GM12878 (cell line): ENCODE measurements around the gene NFE2.

Experiments used
- CBFB ChIP-seq: IDR thresholded peaks from 2 replicates; pipeline ENCODE4 v1.6.1; 2016; ENCODE audit warnings: antibody characterized with exemption, low read depth
- CBX3 ChIP-seq: fragments of 200-600 bp; sonication (generic); IDR thresholded peaks from 2 replicates; pipeline ENCODE4 v1.6.1; 2016; ENCODE audit warnings: low read depth, borderline replicate concordance
- CHD2 ChIP-seq: IDR thresholded peaks from 2 replicates; pipeline ENCODE4 v1.6.1; 2011; ENCODE audit warnings: low read depth, low read length, improper control_type of control experiment, borderline replicate concordance
- CTCF ChIP-seq, 3 experiments: IDR thresholded peaks in 2 of 3; conservative IDR thresholded peaks in 1 of 3; 2 replicates each; pipeline ENCODE4 v1.5.1; 2011; ENCODE audit warnings: low read depth in 3 of 3, low read length in 3 of 3, mild to moderate bottlenecking in 3 of 3, control low read depth in 2 of 3, moderate library complexity in 2 of 3, inconsistent platforms in 1 of 3, mixed read lengths in 1 of 3; ENCODE audit not compliant: control insufficient read depth in 2 of 3, insufficient read depth in 1 of 3; ENCODE audit errors: extremely low read depth in 1 of 3
- EZH2 ChIP-seq: IDR thresholded peaks from 2 replicates; pipeline ENCODE4 v1.6.1; 2012; ENCODE audit warnings: low read depth, mild to moderate bottlenecking, control low read depth, inconsistent platforms, low read length, borderline replicate concordance; ENCODE audit not compliant: control insufficient read depth
- POLR2A ChIP-seq: IDR thresholded peaks from 2 replicates; pipeline ENCODE4 v1.6.1; 2011; ENCODE audit warnings: low read depth, mild to moderate bottlenecking, low read length
- RAD21 ChIP-seq: IDR thresholded peaks from 2 replicates; pipeline ENCODE4 v1.6.1; 2011; ENCODE audit warnings: mild to moderate bottlenecking, low read depth, low read length, moderate library complexity; ENCODE audit not compliant: insufficient read depth
- SREBF2 ChIP-seq: IDR thresholded peaks from 2 replicates; pipeline ENCODE4 v1.6.1; 2012; ENCODE audit warnings: mild to moderate bottlenecking, low read length
- TAF1 ChIP-seq: IDR thresholded peaks from 2 replicates; pipeline ENCODE4 v1.6.1; 2011; ENCODE audit warnings: mild to moderate bottlenecking, low read depth, low read length, borderline replicate concordance
- ZNF274 ChIP-seq: IDR thresholded peaks from one replicate; pipeline ENCODE4 v1.8.0; 2011; ENCODE audit not compliant: insufficient read length, insufficient read depth
- TF ChIP-seq, protein P1 (sequence below): fragments of 450-650 bp; IDR thresholded peaks from 2 replicates; pipeline ENCODE4 v1.6.1; 2017; ENCODE audit warnings: mild to moderate bottlenecking, moderate library complexity
- TF ChIP-seq, protein P2 (sequence below): IDR thresholded peaks from 2 replicates; pipeline ENCODE4 v1.6.1; 2011; ENCODE audit warnings: low read depth, mild to moderate bottlenecking, low read length, moderate library complexity, borderline replicate concordance; ENCODE audit errors: extremely low read depth
- TF ChIP-seq, protein P3 (sequence below): fragments of 450-650 bp; formaldehyde crosslinking; IDR thresholded peaks from 2 replicates; pipeline ENCODE4 v1.4.0; 2022; ENCODE audit warnings: mild to moderate bottlenecking, moderate library complexity

GRCh38 chr12:54272214-54272613 is 28.6 kb downstream of the NFE2 start:
- no peak for TF ChIP-seq EZH2
- no peak for TF ChIP-seq SREBF2
- TF ChIP-seq CBFB, result no peak
- no peak for TF ChIP-seq CTCF (IDR thresholded peaks at IDR 0.05 in 2 of 3, conservative IDR thresholded peaks at IDR 0.05 in 1 of 3; ENCODE audit: control insufficient read depth in 2 of 3, extremely low read depth in 1 of 3, insufficient read depth in 1 of 3, low read depth in 3 of 3, low read length in 3 of 3)
- no peak for TF ChIP-seq POLR2A
- no peak for TF ChIP-seq RAD21
- no peak for TF ChIP-seq CBX3
- TF ChIP-seq, protein P1, sequence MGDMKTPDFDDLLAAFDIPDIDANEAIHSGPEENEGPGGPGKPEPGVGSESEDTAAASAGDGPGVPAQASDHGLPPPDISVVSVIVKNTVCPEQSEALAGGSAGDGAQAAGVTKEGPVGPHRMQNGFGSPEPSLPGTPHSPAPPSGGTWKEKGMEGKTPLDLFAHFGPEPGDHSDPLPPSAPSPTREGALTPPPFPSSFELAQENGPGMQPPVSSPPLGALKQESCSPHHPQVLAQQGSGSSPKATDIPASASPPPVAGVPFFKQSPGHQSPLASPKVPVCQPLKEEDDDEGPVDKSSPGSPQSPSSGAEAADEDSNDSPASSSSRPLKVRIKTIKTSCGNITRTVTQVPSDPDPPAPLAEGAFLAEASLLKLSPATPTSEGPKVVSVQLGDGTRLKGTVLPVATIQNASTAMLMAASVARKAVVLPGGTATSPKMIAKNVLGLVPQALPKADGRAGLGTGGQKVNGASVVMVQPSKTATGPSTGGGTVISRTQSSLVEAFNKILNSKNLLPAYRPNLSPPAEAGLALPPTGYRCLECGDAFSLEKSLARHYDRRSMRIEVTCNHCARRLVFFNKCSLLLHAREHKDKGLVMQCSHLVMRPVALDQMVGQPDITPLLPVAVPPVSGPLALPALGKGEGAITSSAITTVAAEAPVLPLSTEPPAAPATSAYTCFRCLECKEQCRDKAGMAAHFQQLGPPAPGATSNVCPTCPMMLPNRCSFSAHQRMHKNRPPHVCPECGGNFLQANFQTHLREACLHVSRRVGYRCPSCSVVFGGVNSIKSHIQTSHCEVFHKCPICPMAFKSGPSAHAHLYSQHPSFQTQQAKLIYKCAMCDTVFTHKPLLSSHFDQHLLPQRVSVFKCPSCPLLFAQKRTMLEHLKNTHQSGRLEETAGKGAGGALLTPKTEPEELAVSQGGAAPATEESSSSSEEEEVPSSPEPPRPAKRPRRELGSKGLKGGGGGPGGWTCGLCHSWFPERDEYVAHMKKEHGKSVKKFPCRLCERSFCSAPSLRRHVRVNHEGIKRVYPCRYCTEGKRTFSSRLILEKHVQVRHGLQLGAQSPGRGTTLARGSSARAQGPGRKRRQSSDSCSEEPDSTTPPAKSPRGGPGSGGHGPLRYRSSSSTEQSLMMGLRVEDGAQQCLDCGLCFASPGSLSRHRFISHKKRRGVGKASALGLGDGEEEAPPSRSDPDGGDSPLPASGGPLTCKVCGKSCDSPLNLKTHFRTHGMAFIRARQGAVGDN, result no peak
- no peak for TF ChIP-seq TAF1
- no peak for TF ChIP-seq CHD2
- TF ChIP-seq, protein P2, sequence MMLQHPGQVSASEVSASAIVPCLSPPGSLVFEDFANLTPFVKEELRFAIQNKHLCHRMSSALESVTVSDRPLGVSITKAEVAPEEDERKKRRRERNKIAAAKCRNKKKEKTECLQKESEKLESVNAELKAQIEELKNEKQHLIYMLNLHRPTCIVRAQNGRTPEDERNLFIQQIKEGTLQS, result no peak
- TF ChIP-seq ZNF274, result no peak
- TF ChIP-seq, protein P3, sequence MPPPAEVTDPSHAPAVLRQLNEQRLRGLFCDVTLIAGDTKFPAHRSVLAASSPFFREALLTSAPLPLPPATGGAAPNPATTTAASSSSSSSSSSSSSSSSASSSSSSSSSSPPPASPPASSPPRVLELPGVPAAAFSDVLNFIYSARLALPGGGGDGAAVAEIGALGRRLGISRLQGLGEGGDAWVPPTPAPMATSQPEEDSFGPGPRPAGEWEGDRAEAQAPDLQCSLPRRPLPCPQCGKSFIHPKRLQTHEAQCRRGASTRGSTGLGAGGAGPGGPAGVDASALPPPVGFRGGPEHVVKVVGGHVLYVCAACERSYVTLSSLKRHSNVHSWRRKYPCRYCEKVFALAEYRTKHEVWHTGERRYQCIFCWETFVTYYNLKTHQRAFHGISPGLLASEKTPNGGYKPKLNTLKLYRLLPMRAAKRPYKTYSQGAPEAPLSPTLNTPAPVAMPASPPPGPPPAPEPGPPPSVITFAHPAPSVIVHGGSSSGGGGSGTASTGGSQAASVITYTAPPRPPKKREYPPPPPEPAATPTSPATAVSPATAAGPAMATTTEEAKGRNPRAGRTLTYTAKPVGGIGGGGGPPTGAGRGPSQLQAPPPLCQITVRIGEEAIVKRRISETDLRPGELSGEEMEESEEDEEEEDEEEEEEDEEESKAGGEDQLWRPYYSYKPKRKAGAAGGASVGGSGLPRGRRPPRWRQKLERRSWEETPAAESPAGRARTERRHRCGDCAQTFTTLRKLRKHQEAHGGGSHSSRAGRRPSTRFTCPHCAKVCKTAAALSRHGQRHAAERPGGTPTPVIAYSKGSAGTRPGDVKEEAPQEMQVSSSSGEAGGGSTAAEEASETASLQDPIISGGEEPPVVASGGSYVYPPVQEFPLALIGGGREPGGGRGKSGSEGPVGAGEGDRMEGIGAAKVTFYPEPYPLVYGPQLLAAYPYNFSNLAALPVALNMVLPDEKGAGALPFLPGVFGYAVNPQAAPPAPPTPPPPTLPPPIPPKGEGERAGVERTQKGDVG (CRISPR knock-in tag), result no peak
